ENCODE measurements around the gene MYOZ3.

MYOZ3 gene

DNA sequence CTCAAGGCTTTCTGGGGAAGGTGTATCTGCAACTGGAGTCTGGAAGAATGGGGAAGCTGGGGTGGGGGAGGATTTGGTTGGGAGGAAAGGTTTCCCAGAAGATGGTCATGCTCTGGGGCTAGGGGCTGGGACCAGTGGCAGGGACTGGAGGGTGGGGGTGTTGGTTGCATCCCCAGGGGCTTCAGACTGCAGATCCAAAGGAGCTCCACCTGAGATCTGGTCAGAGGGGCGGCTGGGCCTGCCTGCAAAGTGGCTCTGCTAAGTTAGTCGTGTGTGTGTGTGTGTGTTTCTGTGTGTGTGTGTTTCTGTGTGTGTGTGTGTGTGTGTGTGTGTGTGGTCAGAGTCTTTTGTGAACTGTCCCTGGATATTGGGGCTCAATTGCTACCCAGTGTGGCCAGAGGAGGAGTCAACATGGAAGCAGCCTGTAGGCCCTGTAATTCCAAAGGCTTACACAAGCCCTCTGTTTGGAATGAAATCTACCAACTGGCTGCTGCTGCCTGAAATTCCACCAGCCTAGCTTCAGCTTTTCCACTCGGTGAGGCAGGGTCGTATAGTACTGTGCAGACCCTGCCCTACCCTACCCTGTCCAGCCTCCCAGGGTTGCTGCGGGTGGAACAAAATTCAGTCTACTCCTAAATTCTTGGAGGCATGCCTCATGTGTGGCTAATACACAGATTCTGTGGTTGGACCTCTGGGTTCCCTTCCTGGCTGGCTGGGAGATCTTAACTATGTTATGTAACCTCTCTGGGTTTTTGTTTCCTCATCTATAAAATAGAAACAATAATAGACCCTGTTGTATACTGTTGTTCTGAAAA lies 33.1 kb upstream of the MYOZ3 start:
- DNase-seq (ENCODE audit: low spot score): no peak

DNA sequence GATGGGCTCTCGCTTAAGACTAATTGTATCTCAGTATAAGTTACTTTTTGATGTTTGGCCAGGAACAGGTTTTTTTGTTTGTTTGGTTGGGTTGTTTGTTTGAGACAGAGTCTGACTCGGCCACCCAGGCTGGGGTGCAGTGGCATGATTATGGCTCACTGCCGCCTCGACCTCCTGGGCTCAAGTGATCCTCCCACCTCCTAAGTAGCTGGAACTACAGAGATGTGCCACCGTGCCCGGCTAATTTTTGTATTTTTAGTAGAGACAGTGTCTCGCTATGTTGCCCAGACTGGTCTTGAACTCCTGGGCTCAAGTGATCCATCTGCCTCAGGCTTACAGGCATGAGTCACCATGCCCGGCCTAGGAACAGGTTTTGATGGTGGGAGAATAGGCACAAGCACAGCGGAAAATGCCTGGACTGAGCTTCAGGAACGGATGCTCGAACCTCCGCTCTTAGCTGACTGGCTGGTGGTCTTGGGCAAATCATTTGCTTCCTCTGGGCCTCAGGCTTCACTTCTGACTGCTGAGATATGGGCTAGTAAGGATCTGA lies 32.0 kb upstream of the MYOZ3 start:
- no peak for DNase-seq (ENCODE audit: low spot score)

GRCh38 chr5:150630016-150630415 lies 31.0 kb upstream of the MYOZ3 start:
- DNase-seq (ENCODE audit: low spot score): no peak

DNA sequence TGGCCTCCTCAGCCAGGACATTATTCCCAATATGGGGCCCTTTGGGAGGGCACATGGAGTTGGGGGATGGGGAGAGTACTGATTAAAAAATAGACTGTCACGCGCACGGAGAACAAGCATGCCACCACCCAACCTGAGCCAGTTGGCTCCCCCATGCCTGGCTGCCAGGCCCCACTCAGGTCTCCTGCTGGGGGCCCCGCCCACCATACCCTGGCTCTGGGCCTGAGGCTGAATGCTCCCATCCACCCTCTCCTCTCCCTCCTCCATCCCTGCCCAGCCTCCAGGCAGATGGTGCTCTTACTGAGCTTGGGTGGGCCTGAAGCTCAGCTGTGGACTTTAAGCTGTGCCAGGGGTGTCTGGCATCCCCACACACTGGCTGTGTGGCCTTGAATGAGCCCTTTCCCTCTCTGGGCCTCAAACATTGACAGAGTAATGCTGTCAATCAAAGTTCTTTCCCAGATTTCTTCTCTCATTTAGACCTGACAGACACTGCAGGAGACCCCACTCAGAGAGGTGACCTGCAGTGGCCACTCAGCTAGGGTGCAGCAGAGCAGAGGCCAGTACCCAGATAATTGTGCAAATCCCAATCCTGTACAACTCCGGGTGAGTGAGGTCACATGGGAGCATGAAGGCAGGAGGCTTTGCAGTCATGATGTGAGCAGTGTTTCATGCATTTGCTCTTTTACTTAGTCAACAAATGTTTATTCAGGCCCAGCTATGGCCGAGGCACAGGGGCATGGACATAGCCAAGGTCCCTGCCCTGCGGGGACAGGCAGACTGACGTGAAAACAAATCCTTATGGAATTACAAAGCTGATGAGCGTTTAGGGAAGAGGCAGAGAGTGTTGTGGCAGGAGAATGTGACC lies 30.4 kb upstream of the MYOZ3 start:
- no peak for DNase-seq (ENCODE audit: low spot score)

DNA sequence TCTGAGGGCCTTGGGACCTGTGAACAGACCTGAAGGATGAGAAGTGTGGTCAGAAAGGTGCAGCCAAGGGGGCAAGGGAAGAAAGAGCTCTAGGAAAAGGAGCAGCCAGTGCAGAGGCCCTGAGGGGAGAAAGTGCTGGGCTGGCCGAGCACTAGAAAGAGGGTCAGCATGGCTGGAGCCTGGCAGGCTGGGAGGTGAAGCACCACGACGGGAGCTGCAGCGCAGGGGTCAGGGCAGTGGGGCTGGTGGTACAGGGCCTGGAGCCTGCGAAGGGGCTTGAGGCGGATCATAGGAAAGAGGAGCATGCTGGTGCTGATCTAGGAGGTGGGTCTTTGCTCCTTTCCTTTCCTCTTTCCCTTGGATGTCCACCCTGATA lies 29.7 kb upstream of the MYOZ3 start:
- DNase-seq (ENCODE audit: low spot score): no peak

- DNase-seq (ENCODE audit: low spot score): no peak
Measured at GRCh38 chr5:150632305-150633160, 28.5 kb upstream of the MYOZ3 start.

DNA sequence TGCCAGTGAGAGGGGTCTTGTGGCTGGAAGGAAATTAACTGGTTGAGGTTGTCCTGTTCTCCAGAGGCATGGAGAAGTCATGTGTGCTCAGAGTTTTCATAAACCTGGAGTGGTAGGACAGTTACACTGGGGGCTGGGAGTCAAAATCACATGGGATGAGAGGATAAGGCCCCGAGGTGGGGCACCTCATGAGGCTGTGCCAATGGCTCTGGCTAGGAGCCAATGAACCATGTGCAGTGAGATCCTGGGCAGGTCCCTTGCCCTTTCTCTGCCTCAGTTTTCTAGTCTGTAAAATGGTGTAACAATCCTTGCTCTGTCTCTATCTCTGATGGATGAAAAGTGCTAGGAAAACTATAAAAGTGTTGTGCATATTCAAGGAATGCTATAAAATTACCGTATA lies 27.6 kb upstream of the MYOZ3 start:
- no peak for DNase-seq (ENCODE audit: low spot score)

- DNase-seq (ENCODE audit: low spot score): no peak
Measured at GRCh38 chr5:150636391-150637244, 24.4 kb upstream of the MYOZ3 start.

DNA sequence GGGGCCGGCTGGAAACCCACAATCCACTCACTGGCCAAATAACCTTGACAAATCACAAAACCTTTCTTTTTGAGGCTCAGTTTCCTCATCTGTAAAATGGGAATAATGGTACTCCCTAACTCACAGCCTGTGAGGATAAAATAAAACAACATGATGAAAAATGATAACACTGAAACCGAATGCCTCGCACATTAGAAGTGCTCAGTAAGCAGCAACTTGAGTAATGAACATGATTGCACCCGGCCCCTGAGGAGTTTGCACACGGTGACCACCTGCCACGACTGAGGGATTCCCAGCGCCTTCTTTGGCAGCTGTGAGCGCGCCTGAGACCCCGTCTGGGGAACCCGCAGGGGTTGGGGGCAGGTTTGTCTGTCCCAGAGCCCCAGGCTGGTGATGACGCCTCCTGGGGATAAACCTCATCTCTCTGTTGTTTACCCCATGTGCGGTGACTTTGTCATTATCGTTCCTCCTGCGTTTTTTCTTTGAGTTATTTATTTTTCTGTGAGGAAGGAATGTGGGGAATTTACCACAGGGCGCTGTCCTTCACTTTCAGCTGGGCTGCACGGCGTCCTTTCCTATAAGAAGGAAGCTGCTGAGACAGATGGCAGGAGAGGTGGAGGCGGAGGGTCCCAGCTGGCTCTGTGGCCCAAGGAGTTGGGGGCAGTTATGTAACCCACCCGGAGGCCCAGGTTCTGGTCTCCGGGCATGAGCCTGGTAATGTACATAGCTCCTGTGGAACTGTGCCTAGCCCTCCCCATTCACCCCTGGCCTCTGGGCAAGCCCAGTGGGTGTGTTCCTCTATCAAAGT lies 23.6 kb upstream of the MYOZ3 start:
- DNase-seq (ENCODE audit: low spot score): no peak

DNA sequence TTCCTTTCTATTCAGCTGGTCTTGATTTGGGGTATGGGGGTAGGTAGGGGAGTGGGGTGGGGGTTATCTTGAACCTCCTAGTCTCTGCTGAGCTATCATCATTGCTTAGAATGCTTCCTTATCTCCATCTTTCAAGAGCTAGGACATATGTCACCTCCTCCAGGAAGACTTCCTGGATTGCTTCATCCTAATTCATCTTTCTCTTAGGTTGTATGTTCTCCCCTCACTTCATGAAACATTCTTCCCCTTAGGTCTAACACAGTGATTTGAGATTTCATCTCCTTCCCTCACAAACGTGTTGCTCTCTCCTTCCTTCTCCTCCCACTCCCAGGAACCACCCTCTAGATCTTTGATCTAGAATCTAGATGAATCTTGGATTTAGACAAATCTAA lies 23.0 kb upstream of the MYOZ3 start:
- no peak for DNase-seq (ENCODE audit: low spot score)

- DNase-seq (ENCODE audit: low spot score): no peak
Measured at GRCh38 chr5:150638488-150639376, 22.3 kb upstream of the MYOZ3 start.

- no peak for DNase-seq (ENCODE audit: low spot score)
Measured at GRCh38 chr5:150639377-150639692, 21.7 kb upstream of the MYOZ3 start.

- DNase-seq (ENCODE audit: low spot score): no peak
Measured at GRCh38 chr5:150639751-150640150, 21.3 kb upstream of the MYOZ3 start.

GRCh38 chr5:150640311-150641005 lies 20.6 kb upstream of the MYOZ3 start, which contains the start of gene SYNPO:
Gene SYNPO (plus strand): TSS chr5:150640660. CDS start chr5:150648276, 7,616 bp downstream.
- no peak for DNase-seq (ENCODE audit: low spot score)

DNA sequence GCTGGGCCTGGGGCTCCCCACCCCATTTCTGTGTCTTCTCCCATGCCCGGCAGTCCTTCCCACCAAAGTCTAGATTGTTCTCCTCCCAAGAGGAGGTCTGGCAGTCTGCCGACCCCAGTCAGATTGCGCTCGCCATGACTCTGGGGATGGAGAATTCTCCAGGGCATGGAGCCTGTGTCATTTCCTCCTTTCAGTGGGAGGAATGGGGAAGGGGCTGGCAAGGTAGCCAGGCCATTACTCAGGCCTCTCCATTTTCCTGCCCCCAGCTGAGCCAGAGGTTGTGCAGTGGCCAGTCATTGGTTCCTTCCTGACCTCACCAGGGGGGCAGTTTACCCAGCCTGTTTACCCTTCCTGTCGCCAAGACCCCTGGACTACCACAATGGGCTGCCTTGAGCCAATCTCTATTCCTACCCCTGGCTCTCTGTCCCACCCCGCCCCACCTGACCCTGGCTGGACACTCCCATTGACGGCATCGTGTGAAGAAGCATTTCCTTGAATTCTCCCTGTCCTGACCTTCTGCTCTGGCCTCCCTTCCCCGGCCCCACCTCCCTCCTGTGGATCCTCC lies 20.0 kb upstream of the MYOZ3 start:
- no peak for DNase-seq (ENCODE audit: low spot score)

GRCh38 chr5:150641824-150642566 lies 19.1 kb upstream of the MYOZ3 start:
- no peak for DNase-seq (ENCODE audit: low spot score)

GRCh38 chr5:150642567-150642927 lies 18.5 kb upstream of the MYOZ3 start:
- DNase-seq (ENCODE audit: low spot score): no peak
